HG02759 (cell line): Measurements from ENCODE around the gene RHBDD3.
"Not testable (repeated sequence)": the region's sequence is repeated elsewhere in the genome, so short reads cannot be mapped to it uniquely, and the experiment has no call there.

Experiments
- ATAC-seq: cut with Tn5 transposase; IDR thresholded peaks from one replicate; pipeline ENCODE4 v1.9.1; 2021; ENCODE audit warnings: mild to moderate bottlenecking, moderate library complexity; ENCODE audit not compliant: unreplicated experiment

The RHBDD3 gene

GRCh38 chr22:29219409-29219782, 48.4 kb downstream of the RHBDD3 start:
- ATAC-seq: not testable (repeated sequence)

DNA sequence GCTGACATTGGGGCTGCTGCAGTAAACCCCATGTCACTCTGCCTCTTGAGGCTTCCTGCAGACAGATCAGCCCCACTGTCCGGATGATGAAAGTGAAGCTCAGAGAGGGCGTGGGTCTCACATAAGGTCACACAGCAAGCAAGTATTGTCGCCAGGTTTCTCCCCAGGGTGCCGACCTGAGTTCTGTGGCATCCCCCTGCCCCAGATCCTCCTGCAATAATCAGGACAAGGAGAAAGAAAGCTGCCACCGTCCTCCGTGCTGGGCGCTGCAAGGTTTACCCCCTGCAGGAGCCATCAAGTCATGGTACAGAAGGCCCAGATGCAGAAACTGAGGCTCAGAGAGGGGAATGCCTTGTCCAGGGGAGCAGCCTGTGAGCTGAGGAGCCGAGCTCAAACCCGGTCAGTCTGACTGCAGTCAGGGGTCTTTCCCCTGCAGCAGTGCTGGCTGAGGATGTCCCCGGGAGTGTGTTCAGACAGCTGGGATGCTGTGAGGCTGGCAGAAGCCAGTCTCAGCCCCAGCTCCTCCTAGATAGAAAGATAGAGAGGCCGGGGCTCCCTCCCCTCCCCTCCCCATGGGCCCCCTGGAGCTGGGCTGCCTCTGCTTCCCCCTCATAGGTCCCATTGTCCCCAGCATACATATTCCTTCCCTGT, 48.9 kb downstream of the RHBDD3 start:
- ATAC-seq: no peak

GRCh38 chr22:29217827-29218757, 49.7 kb downstream of the RHBDD3 start:
- ATAC-seq: no peak

GRCh38 chr22:29216873-29217666, 50.7 kb downstream of the RHBDD3 start:
- ATAC-seq: no peak

DNA sequence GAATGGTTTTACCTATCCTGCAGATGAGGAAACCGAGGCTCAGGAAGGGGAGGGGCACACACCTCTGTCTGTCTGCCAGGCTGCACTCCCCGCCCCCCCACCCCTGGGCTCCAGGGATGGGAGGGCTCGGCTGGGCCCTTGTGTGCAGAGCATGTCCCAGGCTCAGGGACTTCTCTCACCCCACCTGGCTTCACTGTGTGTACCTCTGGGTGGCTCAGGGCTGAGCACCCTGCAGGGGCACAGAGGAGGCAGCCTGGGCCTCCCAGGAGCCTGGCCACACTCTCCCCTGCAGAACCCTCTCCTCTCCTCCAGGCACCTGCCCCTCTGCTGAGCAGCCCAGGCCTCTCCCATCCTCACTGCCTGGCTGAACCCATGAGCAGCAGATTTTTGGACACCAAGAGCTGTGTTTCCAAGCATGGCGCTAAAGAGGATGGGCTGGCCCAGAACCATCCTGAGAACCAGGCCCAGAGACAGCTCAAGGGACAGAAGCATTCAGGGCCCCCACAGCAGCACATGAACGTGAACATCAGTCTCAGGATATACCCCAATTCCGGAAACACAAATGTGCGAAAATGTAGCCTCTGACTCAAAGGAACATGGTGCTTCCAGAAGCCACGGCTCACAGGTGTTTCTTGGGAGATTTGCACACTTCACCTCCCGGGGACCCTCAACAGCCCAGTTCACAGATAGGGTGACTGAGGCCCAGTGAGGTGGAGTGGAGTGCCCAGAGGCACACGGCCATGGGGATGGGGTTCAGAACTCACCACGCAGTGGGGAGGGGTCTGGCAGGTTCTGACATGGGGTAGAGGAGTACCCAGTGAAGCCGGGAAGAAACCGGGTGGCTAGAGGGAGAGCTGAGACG, 51.5 kb downstream of the RHBDD3 start:
- no peak for ATAC-seq

DNA sequence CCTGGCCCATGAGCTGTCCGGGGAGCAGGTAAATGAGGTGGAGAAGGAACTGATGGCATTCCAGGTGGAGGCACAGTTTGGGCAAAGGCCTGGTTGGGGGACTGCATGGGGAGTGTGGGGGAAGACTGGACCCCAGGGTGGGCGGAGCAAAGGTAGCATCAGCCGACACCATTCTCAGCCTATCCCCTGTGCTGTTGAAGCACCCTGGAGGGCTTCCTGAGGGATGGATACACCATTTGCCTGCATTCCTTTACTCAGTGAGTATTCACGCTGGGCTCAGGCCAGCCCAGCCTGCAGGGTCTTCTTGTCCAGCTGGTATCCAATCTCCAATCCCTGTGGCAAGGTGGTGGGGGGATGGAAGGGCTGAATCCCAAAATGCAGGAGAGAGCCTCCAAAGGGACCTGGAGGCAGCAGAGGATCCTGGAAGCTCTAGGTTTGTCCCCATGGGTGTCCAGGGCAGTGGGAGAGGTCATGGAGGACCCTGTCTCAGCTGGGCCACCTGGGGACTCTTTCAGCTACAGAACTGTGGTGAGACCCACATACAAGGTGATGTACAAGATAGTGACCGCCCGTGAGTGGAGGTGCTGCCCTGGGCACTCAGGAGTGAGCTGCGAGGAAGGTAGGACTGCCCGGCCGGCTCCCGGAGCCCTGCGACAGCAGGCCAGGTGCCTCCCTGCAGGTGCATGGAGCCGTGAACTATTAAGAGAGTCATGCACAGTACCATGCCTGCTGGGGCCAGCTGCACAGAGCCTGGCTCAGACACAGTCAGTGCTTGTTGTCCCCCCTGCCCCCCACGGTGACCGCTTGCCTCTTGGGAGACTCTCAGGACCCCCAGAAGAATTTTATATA, 52.5 kb downstream of the RHBDD3 start:
- ATAC-seq: no peak

DNA sequence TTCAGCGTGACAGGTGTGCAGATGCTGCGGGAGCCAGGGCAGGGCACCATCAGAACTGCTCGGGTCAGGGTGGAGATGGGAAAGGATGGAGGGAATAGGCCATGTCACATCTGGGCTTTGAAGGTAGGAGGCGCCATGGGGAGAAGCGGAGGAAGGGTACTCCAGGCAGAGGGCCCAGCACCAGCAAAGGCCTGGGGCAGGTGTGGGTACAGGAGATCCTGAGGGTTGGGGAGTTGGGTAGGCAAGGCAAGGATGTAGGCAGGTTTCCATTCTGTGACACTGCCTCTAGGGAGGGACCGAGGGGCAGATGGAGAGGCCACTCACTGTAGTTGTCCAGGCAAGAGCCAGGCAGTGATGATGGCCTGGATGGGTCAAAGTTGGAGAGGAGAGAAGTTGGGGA, 53.5 kb downstream of the RHBDD3 start:
- ATAC-seq: no peak

DNA sequence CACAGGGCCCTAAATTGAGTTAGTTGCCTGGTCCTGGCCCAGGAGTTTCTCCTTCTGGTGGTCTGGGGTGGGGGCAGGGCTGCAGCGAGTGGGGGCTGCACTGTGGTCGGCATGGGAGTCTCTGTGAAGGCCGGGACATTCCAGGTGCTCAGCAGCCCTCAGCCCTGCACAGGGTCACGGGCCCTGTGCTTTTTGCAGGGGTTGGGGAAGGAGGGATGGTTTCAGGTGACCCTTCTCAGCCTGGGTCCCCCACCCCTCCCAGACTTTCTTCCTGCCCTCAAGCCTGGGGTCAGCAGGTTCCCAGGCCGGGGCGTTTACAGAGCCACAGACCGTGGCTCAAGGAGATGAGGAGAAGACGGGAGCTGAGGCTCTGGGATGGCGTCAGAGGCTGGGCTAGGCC, 54.3 kb downstream of the RHBDD3 start:
- no peak for ATAC-seq

DNA sequence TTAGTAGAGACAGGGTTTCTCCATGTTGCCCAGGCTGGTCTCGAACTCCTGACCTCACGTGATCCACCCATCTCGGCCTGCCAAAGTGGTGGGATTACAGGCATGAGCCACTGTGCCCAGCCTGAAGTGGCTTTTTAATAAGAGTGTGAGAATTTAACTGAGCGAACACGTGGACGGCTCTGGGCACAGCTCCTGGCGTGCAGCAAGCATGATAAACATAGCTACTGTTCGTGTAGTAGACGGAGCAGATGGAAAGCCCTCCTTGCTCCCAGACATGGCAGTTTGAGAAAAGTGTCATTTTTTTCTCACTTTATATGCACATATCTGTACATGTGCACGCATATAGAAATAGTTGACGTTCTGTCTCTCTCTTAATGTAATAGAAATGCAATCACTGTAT, 55.0 kb downstream of the RHBDD3 start:
- ATAC-seq: no peak

- no peak for ATAC-seq
Observed at GRCh38 chr22:29211466-29211865, 56.3 kb downstream of the RHBDD3 start.

GRCh38 chr22:29211066-29211465, 56.7 kb downstream of the RHBDD3 start:
- no peak for ATAC-seq
